ENCODE data around the gene NUB1.

Gene NUB1

GRCh38 chr7:151408839-151409666 is 67.4 kb downstream of the NUB1 start:
- Mint-ChIP-seq H3K36me3 (no peaks in the 10 kb centered on the region), H3K27me3 (peaks cover 89% of the 10 kb centered on the region), H3K27ac (peak overlapping the region; percentile 83), H3K9me3 (no peaks in the 10 kb centered on the region), H3K4me1 (peaks cover 15% of the 10 kb centered on the region), H3K4me3 (peak overlapping the region; percentile 37)
- CTCF ChIA-PET: interaction anchor here (1.0 kb wide), 1 partner anchor 39 kb away, joined by 4 read pairs; no protein-coding TSS in a partner anchor
- peak; percentile 68 for DNase-seq

DNA sequence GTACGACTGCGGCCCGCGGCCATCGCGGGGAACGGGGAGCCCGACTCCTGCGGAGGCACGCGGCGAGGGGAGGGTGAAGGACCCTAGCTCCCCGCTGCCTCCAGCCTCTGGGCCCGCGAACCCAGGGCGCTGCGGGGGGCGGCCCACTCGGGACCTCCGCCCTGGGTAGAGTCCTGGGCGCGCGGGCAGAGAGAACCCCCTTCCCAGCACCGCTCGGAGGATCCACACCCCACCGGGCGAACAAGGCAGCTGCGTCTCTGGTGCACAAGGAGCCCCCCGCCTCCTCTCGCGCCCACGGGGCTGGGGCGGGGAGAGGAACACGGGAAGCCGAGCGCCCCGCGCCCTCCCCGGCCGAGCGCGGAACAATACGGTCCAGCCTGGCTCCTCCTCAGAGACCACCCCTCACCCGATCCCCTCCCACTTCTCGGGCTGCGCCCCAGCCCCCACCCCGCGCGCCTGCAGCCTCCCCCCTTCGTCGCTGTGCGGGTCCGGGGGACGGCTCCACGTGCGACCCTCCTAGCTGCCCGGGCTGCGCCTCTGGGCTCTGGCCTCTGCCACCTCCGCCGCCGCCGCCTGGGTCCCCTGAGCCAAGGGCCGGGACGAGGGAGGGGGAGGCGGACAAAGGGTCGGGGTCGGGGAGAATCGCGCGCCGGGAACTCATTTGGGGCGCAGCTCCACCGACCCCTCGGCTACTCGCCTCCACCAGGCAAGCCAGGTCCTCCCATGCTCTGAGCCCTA is 68.2 kb downstream of the NUB1 start, which contains the start of gene WDR86:
Gene WDR86 (minus strand): TSS at position 372 of the 738 bp plus-strand sequence. CDS start 449 bp downstream, outside the sequence.
- Mint-ChIP-seq H3K27ac (peak within 1 kb of the TSS; percentile 83), H3K9me3 (no peaks in the 10 kb centered on the region), H3K36me3 (no peaks in the 10 kb centered on the region), H3K4me3 (peak within 1 kb of the TSS; percentile 37), H3K27me3 (peaks cover 88% of the 10 kb centered on the region), H3K4me1 (peaks cover 15% of the 10 kb centered on the region)
- CTCF ChIA-PET: interaction anchor here (1.0 kb wide), 1 partner anchor 38 kb away, joined by 4 read pairs; no protein-coding TSS in a partner anchor
- no peak for DNase-seq

DNA sequence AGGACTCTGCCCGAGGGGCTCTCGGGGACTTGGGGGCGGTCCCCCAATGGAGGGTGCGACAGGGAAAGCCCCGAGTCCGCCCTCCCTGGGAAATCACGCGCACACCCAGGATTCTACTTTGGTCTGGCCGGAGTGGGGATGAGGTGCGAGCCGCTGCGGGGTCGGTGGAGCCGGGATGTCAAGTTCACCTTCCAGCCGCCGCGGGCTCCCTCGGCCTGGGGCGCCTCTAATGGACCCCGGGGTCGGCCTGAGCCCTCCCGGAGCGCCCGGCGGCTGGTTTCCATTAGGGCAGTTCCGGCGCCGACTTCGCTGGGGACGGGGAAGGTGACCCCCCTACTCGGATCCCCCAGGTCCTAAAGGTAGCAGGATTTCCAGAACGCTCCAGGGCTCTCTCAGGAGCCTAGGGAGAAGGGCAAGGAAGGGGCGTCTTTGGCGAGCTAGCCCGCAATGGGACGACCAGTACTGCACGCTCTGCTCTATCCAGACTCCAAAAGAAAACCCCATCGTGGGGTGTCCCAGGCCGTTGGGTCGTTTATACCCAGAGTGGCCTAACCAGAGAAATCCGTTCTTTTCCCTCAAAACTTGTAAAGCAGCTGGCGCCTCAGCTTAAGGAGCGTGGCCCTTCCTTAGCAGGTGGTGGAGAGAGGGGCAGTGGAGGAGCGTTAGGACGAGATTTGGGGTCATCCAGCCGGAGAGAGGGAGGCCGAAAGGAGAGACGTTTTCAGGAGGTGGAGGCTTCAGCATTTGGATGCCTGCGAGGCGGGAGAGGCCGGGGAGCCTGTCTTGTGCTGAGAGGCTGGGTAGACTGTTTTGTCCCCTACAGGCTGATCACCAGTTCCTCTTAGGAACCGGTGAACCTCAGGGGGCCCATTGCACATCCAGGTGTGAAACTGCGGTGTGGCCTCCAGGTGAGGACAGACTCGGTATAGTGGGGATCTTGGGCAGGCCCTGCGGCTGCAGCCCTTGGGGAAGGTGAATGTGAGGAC is 69.1 kb downstream of the NUB1 start:
- no peak overlapping the region for H3K4me3 Mint-ChIP-seq
- CTCF ChIA-PET: interaction anchor here (2.4 kb wide), 1 partner anchor 38 kb away, joined by 7 read pairs; no protein-coding TSS in a partner anchor
- H3K36me3 Mint-ChIP-seq: no peaks in the 10 kb centered on the region
- no peak for DNase-seq
- H3K27me3 Mint-ChIP-seq: peaks cover 84% of the 10 kb centered on the region
- H3K27ac Mint-ChIP-seq: no peak overlapping the region
- H3K4me1 Mint-ChIP-seq: peaks cover 15% of the 10 kb centered on the region
- H3K9me3 Mint-ChIP-seq: no peaks in the 10 kb centered on the region

- no peak for DNase-seq
- CTCF ChIA-PET: interaction anchor here (2.4 kb wide), 1 partner anchor 37 kb away, joined by 7 read pairs; no protein-coding TSS in a partner anchor
- Mint-ChIP-seq H3K4me3 (no peak overlapping the region), H3K27ac (no peak overlapping the region), H3K4me1 (peaks cover 15% of the 10 kb centered on the region), H3K27me3 (peaks cover 82% of the 10 kb centered on the region), H3K36me3 (no peaks in the 10 kb centered on the region), H3K9me3 (no peaks in the 10 kb centered on the region)
Measured at GRCh38 chr7:151411551-151411950, 69.9 kb downstream of the NUB1 start.

DNA sequence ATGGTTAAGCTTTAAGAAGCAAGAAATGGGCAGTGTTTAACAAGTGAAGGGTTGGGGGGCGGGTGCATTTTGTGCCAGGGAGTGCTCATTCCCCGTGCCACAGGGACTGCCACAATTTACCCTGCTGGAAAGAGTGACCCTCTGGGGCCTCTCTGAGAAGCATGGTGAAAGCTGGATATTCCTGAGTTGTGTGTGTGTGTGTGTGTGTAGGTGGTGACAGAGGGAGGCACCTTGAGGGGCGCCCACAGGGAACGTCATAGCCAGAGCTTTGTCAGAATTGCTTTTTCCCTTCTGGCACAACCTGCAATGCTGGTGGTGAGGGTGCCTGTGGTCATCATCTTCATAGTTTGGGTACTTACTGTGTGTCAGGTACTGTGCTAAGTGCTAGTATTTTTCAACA is 70.7 kb downstream of the NUB1 start:
- CTCF ChIA-PET: interaction anchor here (2.4 kb wide), 1 partner anchor 36 kb away, joined by 7 read pairs; no protein-coding TSS in a partner anchor
- Mint-ChIP-seq H3K4me3 (no peak overlapping the region), H3K27me3 (peaks cover 83% of the 10 kb centered on the region), H3K36me3 (no peaks in the 10 kb centered on the region), H3K4me1 (peaks cover 15% of the 10 kb centered on the region), H3K9me3 (no peaks in the 10 kb centered on the region), H3K27ac (no peak overlapping the region)
- DNase-seq: no peak

- Mint-ChIP-seq H3K9me3 (peaks cover 2% of the 10 kb centered on the region), H3K27me3 (peaks cover 76% of the 10 kb centered on the region), H3K4me3 (no peak overlapping the region), H3K36me3 (no peaks in the 10 kb centered on the region), H3K27ac (no peak overlapping the region), H3K4me1 (peaks cover 15% of the 10 kb centered on the region)
- CTCF ChIA-PET: no interaction called here
- no peak for DNase-seq
Measured at GRCh38 chr7:151413241-151413640, 71.6 kb downstream of the NUB1 start.

DNA sequence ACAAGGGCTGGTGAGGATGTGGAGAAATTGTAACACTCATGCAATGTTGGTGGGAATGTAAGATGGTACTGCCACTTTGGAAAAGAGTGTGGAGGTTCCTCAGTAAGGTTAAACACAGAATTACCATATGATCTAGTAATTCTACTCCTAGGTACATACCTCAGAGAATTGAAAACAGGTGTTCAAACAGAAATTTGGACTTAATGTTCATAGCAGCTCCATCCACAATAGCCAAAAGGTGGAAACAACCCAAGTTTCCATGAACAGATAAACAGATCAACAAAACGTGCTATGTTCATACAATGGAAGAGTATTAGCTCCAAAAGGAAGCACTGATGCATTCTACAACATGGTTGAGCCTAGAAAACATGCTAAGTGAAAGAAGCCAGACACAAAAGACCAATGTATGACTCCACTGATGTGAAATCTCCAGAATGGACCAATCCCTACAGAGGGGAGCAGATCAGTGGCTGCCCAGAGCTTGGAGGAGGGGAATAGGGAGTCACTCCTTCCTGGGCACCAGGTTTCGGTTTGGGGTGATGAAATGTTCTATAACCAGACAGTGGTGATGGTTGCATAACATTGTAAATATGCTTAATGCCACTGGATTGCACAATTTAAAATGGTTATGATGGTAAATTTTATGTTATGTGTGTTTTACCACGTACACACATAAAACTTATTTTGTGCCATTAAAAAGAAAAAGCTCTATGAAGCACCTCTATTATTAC is 73.9 kb downstream of the NUB1 start:
- Mint-ChIP-seq H3K27me3 (peaks cover 65% of the 10 kb centered on the region), H3K9me3 (peaks cover 8% of the 10 kb centered on the region), H3K4me3 (no peak overlapping the region), H3K36me3 (no peaks in the 10 kb centered on the region), H3K27ac (no peak overlapping the region), H3K4me1 (peaks cover 4% of the 10 kb centered on the region)
- no peak for DNase-seq
- CTCF ChIA-PET: interaction anchor here (0.9 to 1.2 kb wide), 2 partner anchors 35 to 171 kb away, joined by 3 to 4 read pairs; no protein-coding TSS in a partner anchor

GRCh38 chr7:151416112-151416940 is 74.7 kb downstream of the NUB1 start:
- Mint-ChIP-seq H3K36me3 (no peaks in the 10 kb centered on the region), H3K4me1 (peaks cover 4% of the 10 kb centered on the region), H3K9me3 (peaks cover 8% of the 10 kb centered on the region), H3K27me3 (peaks cover 65% of the 10 kb centered on the region), H3K27ac (no peak overlapping the region), H3K4me3 (no peak overlapping the region)
- CTCF ChIA-PET: interaction anchor here (0.9 to 1.2 kb wide), 2 partner anchors 34 to 172 kb away, joined by 3 to 4 read pairs; no protein-coding TSS in a partner anchor
- DNase-seq: no peak

- Mint-ChIP-seq H3K36me3 (peaks cover 4% of the 10 kb centered on the region), H3K4me1 (peaks cover 4% of the 10 kb centered on the region), H3K27ac (no peak overlapping the region), H3K4me3 (no peak overlapping the region), H3K9me3 (peaks cover 11% of the 10 kb centered on the region), H3K27me3 (peaks cover 65% of the 10 kb centered on the region)
- no peak for DNase-seq
- CTCF ChIA-PET: interaction anchor here (0.6 to 1.6 kb wide), 2 partner anchors 31 to 63 kb away, joined by 3 read pairs; no protein-coding TSS in a partner anchor
Measured at GRCh38 chr7:151416941-151417315, 75.3 kb downstream of the NUB1 start.

DNA sequence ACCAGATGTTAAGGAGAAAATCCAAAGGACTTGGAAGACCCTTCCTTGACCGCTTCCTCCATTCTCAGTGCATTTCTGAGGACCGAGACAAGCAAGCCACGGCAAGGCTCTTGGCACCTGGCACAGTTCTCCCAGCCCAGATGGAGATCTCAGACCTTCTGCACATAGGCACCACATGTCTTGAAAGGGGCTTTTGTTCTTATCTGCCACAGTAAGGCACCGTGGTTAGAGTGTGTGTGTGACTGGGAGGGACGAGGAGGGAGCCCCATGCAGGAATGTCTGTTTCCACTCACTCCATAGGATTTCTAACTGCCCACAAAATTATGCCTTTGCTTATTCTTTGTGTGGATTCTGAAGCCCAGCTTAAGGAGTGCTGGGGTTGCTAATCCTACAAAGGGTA is 78.5 kb downstream of the NUB1 start:
- Mint-ChIP-seq H3K27ac (no peak overlapping the region), H3K9me3 (peaks cover 17% of the 10 kb centered on the region), H3K27me3 (peaks cover 64% of the 10 kb centered on the region), H3K4me1 (no peaks in the 10 kb centered on the region), H3K36me3 (peaks cover 4% of the 10 kb centered on the region), H3K4me3 (no peak overlapping the region)
- no peak for DNase-seq
- CTCF ChIA-PET: no interaction called here

- peaks cover 4% of the 10 kb centered on the region for H3K36me3 Mint-ChIP-seq
- DNase-seq: no peak
- CTCF ChIA-PET: interaction anchor here (0.8 kb wide), 1 partner anchor 51 kb away, joined by 3 read pairs; no protein-coding TSS in a partner anchor
- peaks cover 17% of the 10 kb centered on the region for H3K9me3 Mint-ChIP-seq
- H3K4me3 Mint-ChIP-seq: no peak overlapping the region
- H3K4me1 Mint-ChIP-seq: no peaks in the 10 kb centered on the region
- H3K27me3 Mint-ChIP-seq: peaks cover 64% of the 10 kb centered on the region
- H3K27ac Mint-ChIP-seq: no peak overlapping the region
Measured at GRCh38 chr7:151422212-151422611, 80.6 kb downstream of the NUB1 start.

GRCh38 chr7:151423226-151423625 is 81.6 kb downstream of the NUB1 start:
- Mint-ChIP-seq H3K27ac (no peak overlapping the region), H3K4me1 (peaks cover 7% of the 10 kb centered on the region), H3K9me3 (peaks cover 14% of the 10 kb centered on the region), H3K27me3 (peaks cover 68% of the 10 kb centered on the region), H3K4me3 (no peak overlapping the region), H3K36me3 (peaks cover 4% of the 10 kb centered on the region)
- no peak for DNase-seq
- CTCF ChIA-PET: interaction anchor here (0.8 kb wide), 1 partner anchor 52 kb away, joined by 3 read pairs; no protein-coding TSS in a partner anchor

Data from activated naive CD4-positive, alpha-beta T cell treated with anti-CD3 and anti-CD28 coated beads, Interleukin-2, amount 10 ng/mL, durations not matched to agents 7 days and 5 days (primary cell).